Muscle of back (tissue), 13 donors: ENCODE data around the gene VSIG10L2. TPM values are rescaled to one million over a fixed set of nuclear protein-coding genes. Genes with fewer than 3 reads are reported as not detected.
"Not testable (repeated sequence)": the region's sequence is repeated elsewhere in the genome, so short reads cannot be mapped to it uniquely, and the experiment has no call there.

ENCODE experiments used
- DNase-seq, 3 donors: peaks; one replicate each; pipeline versions ENCODE4 v3.0.0 to v3.0.0-alpha.2; 2013
- long read RNA-seq, 9 donors: transcript quantifications; one replicate each; lab custom pipeline, GENCODE V29; 2026
- polyA plus RNA-seq, 10 donors: library from polyadenylated mRNA; unstranded; fragments of 120-200 nt; gene quantifications; one replicate each; pipeline ENCODE4 v1.2.1, GENCODE V29; 2013; ENCODE audit not compliant: insufficient read length in 10 of 10

The VSIG10L2 gene
- under 1 TPM in 3 of 10 donors, not detected in 7; 0.07 to 0.53 (median 0.17) TPM for polyA plus RNA-seq
- long read RNA-seq, donor 1: 0 reads
- long read RNA-seq, donor 2: 0 reads
- long read RNA-seq, donor 3: 0 reads
- long read RNA-seq, donor 4: 0 reads
- long read RNA-seq, donor 5: 0 reads
- long read RNA-seq, donor 6: 0 reads
- long read RNA-seq, donor 7, partial matches to known transcripts: 5 of 5 reads
- long read RNA-seq, donor 7, other reads (novel, unspliced or antisense): 0 of 5 reads
- long read RNA-seq, donor 8: 0 reads
- long read RNA-seq, donor 9: 0 reads

DNA sequence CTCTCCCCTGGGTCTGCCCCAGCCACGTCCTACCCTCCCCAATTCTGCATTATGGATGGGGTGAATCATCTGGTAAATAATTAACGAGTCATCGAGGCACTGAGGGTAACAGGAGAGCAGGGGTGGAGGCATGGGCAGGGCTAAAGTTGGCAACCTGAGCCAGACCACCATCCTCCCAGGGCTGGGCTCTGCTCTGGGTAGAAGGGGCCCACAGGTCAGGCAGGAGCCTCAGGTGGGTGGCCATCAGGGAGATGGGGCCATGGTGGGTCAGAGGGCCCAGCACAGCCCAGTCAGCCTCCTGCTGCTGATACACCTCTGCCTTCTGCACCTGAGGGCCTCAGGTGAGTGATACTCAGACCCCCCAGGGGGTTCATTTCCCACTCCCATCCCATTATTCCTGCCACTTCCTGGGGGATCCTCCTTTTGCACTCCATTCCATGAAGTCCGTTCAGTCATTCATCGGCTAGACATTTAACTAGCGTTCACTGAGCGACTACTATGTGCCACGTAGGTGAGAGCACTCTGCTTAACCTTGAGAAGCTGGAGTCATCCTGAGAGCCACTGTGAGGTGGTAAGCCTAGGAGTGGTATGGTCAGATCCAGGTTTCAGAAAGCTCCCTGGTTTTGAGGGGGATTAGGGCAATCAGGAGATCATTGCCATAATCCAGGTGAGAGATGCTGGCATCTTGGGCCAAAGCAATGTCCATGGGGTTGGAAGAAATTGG lies at the start of gene VSIG10L2:
VSIG10L2 (plus strand) TSS at position 248 of the 724 bp plus-strand sequence; CDS start at position 260, 12 bp downstream.
- no peak for DNase-seq

DNA sequence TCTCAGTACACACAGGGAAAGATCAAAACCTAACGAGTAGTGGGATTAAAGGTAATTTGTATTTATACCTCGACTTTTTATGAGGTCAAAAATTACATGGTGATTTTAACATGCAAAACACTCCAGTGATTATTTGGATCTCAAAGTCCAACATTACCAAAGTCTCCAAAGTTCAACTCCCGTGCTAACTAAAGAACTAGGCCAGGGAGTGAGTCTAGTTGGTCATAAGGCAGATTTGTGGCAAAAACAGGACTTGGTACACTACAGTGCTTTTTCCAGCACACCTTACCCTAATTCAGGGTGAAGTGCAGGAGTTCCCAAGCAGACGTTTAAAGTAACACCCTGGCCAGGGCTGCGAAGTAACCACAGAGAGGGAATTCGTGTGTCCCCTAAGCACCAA lies 44.0 kb upstream of the VSIG10L2 start:
- no peak for DNase-seq

DNA sequence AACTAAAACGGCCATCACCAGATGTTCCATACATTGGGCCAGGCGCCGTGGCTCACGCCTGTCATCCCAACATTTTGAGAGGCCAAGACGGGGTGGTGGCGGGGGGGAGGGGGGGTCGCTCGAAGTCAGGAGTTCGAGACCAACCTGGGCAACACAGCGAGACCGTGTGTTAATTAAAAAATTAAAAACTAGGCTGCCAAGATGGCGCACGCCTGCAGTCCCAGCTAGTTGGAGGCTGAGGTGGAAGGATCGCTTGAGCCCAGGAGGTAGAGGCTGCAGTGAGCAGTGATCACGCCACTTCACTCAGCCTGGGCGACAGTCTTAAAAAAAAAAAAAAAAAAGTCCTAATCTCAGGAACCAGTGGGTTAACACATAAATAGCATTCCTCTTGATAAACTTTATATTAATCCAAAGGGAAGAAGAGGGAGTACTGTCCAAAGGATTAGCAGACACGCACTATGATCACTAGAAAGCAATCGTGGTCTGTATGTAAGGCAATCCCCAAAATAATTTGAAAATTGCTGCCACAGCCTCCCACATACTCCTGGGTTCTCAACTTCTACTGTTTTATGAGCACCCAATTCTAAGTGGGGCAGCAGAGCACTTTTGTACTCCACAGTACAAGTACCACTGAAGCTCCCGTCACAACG lies 43.4 kb upstream of the VSIG10L2 start:
- no peak for DNase-seq

DNA sequence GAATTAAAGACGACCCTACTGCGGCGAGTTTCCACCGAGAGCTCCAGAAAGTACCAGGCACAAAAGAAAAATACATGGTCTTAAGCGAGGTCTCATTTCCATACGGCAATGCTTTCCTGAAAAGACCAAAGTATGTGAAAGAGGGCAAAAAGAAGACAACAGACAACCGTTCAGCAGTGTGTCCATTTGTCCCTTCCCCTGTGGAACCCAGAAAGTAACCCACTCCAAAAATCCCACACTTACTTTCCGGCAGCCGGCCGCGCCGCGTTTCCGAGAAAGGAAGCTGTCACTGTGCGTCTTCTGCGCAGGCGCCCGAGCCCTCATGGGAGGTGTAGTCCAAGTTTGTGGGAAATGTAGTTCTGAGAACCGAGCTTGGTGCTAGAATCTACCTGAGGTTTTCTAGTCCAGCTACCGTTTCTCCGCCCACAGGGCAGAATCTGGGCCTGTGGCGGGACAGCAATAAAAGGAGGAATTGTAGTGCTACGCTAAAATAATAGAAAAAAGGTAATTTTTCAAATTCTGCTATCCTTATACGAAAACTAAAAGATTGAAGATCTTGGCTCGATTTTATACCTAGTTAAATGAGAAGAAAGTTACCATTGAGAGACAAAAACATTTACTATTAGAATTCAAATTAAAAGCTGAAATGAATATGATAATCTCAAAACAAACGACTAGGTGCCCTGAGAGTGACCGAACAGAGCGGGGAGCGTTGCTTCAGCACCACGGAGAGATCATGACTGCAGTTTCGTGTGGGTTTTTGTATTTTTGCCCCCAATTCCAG lies 42.7 kb upstream of the VSIG10L2 start, which contains the start of gene PUS3:
PUS3 (minus strand) TSS at position 280 of the 784 bp plus-strand sequence. CDS start 6,922 bp downstream, outside the sequence.
- peak; percentile 85 to 96 (median 94) for DNase-seq

DNA sequence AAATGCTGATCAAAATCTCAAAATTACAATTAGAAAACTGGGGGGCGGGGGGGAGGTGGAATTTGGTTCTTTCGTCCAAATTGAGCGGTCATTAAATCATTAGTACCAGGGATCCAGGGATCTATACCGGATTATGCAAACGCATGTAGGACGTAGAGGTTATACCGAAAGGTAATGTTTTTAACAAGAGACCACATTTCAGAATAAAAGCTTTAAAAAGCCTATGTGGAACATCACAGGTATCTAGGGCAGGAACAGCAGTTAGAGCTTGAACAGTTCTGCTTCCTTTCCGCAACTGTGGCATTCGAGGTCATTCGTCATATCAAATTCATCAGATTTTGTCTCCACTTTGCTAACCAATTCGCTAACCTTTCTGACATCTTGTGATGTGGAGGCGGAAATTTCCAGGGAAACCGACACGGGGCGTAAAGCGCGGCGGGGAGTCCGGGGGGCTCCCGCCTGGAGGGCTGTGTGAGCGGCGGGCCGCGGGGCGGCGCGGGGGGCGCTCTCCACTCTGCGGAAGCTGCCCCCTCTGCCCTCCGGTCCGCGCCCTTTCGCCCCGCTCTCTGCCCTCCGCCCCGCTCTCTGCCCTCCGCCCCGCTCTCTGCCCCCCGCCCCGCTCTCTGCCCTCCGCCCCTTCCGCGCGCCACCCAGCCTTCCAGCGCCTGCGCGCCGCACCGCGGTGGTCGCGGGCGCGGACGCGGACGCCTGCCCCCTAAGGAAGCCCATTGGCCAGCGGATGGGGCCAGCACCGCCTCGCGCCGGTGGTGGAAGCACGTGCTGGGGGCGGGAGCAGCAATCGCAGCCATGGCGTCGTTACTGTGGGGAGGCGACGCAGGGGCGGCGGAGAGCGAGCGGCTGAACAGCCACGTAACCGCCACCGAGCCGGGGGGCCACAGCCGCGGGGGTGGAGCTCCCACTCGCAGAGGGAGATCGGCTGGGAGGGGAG lies 41.9 kb upstream of the VSIG10L2 start, which contains the start of gene DDX25:
DDX25 (plus strand) TSS at position 798 of the 949 bp plus-strand sequence; CDS start at position 808, 10 bp downstream.
- DNase-seq: peak in 1 of 3 donors; percentile 51

DNA sequence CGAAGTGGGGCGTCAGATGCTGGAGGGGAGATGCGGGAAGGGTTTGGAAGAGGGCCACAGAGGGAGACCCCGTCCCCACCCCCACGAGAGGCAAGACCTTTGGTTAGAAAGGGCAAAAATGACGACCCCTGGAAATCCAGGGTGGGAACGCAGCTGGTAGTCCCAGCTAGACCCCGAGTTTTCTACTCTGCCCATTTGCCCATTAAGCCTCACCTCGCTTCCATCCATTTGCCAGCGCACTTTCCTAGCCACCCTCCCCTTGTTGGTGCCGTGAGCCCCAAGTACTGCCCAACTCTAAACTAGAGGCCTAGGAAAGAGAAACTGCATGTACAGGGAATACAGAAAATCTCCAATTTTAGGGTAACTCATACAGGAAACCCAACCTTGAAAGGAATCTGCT lies 41.2 kb upstream of the VSIG10L2 start:
- DNase-seq: no peak

DNA sequence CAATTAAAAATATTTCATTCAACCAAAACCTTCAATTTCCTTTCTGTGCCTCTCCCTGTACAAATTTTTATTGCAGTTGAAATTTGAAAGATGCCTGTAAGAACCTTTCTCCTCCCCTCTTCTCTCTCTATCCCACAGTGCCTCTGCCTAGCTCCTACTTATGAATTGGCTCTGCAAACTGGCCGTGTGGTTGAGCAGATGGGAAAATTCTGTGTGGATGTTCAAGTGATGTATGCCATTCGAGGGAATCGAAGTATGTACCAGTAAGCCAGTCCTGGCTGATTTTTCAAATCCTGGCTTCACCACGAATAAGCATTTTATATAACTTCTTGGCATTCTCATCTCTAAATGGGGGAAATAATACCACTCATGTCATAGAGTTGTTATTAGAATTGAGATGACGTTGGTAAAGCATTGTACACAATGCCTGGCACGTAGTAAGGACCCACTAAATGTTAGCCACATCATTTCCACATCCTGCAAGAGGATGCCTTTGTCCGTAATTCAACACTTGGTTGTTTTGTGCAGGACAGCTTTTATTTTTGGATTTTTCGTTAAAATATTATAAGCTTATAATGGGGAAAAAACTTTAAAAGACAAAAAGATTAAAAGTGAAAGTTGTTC lies 35.5 kb upstream of the VSIG10L2 start:
- DNase-seq: no peak

DNA sequence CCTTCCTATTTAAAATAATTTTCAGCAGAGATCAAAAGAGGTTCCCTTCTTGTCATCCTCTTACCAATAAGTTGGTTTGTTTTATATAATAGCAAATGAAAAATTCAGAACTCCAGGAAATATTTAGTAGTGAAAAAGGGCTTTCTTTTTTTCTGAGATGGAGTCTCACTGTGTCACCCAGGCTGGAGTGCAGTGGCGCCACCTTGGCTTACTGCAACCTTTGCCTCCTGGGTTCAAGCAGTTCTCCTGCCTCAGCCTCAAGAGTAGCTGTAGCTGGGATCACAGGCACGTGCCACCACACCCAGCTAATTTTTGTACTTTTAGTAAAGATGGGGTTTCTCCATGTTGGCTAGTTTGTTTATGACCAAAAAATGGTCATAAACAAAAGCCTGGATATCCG lies 31.2 kb upstream of the VSIG10L2 start:
- not testable (repeated sequence) for DNase-seq

DNA sequence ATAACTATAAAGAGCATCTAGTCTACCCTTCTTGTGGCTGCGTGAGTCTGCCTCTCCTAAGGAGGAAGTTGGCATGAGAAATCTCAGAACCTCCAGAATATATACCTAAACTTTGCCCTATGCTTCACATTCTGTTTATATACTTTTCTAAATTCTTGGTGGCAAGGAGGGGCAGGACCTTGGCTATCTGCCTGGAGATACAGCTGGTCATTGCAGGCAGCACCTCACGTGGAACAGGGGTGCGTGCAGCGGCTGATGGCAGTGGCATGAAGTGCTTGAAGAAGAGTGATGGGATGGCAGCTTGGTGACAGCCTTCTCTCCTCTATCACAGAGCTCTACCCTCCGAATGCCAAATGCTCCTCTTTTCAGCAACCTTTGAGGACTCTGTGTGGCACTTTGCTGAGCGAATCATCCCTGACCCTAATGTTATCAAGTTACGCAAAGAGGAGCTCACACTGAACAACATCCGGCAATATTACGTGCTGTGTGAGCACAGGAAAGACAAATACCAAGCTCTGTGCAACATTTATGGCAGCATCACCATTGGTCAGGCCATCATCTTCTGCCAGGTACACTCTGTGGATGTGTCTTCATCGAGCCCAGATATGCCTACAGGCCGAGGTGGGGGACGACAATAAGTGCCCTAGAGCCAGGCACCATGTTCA lies 29.0 kb upstream of the VSIG10L2 start:
- no peak for DNase-seq

DNA sequence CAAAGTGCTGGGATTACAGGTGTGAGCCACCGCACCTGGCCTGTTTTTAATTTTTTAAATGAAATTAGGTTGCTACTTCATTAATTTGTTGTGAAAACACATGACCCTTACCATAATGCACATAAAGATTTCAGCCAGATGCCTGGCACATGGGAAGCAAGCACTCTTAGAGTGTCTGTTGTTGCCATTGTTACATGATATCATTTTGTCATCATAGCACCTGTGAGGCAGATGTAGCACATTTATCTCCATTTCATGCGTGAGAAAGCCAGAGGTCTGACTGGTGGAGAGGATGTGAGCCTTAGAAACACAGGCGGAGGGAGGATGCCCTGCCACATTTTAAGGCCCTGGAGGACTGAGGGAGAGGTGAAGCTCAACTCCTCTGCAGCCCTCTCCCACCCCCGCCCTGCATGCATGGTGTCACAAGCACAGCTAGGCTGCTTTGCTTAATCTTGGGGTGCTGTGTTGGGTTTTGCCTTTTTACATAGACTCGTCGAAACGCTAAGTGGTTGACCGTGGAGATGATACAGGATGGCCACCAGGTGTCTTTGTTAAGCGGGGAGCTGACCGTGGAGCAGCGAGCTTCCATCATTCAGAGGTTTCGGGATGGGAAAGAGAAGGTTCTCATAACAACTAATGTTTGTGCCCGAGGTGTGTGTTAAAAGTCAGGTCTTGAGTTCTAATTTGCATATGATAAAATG lies 27.6 kb upstream of the VSIG10L2 start:
- peak in 1 of 3 donors; percentile 6 for DNase-seq

DNA sequence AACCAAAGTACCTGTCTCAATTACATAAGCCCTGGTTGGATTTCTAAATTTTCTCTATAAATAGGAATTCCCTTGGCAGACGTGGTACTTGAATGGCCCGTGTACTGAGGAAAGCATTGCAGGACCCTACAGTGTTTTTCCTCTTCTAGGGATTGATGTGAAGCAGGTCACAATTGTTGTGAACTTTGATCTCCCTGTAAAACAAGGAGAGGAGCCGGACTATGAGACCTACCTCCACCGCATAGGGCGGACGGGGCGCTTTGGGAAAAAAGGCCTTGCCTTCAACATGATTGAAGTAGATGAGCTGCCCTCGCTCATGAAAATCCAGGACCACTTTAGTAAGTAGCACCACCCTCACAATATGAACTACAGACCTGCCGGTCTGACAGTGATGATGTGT lies 24.8 kb upstream of the VSIG10L2 start:
- no peak for DNase-seq

DNA sequence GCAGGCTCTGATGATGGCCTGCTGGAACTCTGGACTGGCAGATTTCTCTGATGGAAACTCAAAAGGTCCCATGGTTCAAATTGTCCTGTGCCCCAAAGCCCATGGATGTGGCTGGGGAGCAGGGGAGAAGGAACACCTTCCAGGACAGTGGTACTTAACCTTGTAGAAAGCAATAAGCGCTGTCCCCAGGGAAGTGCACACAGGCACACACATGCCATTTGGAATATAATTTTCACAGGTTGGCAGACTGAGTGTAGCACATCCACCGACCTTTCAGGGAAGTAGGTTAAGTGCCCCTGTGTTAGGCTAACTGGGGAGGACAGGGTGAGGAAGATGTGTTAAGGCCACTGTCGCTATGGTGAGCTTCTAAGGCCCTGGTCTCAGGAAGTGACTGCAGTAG lies 23.7 kb upstream of the VSIG10L2 start:
- no peak for DNase-seq

DNA sequence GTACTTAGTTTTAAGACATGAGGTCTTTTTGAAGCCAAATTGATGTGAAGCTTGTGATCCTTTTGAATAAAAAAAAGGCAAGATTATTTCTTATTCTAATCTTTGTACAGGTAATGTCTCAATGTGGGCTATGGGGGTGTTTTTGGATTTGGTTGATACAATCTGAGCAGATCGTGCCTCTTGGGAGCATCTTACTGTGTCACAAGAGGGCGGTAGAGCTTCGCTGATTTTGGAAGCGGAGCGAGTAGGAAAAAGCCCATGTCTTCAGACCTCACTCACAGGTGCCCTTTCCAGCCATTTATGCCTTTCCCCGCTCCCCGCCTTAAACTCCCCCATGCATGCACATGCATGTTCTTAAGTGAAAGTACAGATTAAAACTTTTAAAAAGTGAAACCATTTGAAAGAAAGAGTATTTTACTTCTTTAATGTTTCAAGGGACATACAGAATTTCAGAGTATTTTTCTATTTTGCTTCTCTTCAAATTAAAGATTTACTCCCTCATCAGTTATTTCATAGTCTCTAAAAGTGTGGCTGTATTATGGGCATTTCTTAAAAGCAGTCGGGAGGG lies 22.7 kb upstream of the VSIG10L2 start:
- DNase-seq: peak; percentile 67 to 88 (median 82)

DNA sequence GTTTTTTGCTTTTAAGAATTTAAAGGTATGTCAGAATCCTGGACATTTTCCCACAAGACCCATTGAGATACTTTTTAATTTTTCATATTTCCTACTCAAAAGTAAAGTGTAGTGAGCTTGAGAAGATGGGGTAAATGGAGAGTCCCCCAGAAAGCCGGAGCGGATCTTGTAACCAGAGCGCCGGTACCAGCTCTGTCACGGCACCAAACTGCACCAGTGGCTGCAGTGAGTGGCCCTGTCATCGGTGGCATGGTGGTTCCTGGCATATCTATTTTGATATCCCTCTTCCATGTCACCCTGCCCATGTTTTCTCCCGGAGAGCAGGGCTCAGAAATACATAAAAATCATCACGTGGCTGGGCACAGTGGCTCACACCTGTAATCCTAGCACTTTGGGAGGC lies 22.2 kb upstream of the VSIG10L2 start:
- no peak for DNase-seq

DNA sequence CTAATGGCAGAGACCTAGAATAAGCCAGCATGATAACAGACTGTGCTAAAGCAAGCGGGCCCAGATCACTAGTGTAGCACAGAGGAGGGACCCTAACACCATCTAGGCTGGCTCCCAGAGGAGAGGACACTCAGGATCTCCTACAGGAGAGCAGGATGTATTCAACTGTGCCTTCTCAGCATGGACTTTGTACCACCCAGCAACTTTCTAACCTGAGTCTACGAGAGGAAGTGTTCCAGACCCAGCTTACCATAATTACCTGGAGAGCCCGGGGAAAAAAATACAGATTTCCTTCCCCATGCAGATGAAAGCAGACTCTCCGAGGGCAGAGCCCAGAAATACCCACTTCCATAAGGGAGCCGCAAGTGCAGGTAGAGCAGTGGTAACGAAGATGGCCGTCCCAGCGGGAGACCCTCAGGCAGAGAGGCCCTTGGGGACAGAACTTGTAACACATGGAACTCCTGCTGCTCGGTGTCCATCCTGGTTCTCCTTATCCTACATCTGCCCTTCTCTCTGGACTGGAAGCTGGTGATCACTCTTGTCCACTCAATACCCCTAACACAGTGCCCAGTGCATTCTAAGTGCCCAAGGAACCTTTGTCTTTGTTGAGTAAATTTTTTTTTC lies 21.3 kb upstream of the VSIG10L2 start:
- DNase-seq: no peak

DNA sequence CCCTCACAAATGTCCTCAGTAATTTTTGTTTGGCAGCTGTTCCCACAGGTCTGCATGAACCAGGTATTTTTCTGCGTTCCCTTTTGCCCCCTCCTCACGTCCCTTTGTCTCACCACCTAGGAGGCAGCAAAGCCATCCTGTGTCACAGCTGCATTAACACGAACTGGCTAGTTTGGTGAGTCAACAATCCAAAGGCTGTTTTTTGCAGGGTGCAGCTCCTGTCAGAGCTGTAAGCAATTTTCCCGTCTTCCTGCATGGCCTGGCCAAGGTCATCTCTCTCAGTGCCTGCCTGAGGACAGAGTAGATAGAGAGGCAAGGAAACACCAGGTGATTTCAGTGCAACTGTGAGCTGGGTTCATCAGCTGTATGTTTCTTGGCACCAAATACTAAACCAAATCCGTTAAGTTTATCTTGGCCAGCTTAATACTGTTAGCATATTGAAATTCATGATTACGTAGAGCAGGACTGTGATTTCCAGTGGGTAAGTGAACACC lies 20.6 kb upstream of the VSIG10L2 start:
- DNase-seq: no peak

DNA sequence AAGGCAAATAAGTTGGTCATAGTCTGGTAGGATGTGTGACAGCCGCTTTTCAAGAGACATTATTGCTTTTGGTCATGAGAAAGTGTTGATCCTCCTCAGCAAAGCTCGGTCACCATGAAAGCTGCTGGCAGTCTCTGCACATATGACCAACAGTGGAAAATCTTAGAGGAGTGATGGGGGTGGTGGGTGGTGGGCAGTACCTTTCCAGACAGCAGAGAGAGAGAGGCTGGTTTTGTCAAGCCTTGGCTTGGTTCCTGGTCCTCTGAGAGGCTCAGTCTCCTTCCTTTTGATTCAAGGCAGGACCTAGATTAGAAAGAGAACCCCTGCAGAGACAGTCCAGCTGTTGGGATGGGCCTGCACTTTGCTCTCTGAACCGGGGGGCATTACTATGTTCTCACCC lies 20.0 kb upstream of the VSIG10L2 start:
- DNase-seq: no peak

DNA sequence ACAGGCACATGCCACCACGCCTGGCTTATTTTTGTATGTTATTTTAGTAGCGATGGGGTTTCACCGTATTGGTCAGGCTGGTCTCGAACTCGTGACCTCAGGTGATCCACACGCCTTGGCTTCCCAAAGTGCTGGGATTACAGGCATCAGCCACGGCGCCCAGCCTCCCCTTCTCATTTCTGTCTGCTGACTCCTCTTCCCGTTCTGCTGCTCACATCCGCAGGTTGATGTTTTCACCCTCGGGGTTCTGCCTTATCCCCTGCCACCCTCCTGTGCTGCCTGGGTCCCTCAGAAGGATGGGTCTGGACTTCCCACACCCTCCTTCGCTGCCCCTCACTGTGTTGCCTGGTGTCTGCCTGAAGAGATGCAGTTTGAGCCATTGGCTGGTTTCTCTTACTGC lies 19.2 kb upstream of the VSIG10L2 start:
- DNase-seq: no peak
